ENCODE measurements around the gene TIMM50. TPM values are rescaled to one million over a fixed set of nuclear protein-coding genes. Genes with fewer than 3 reads are reported as not detected.

The TIMM50 gene
- total RNA-seq, 1 donor from 2014 or later: 39.9 TPM

DNA sequence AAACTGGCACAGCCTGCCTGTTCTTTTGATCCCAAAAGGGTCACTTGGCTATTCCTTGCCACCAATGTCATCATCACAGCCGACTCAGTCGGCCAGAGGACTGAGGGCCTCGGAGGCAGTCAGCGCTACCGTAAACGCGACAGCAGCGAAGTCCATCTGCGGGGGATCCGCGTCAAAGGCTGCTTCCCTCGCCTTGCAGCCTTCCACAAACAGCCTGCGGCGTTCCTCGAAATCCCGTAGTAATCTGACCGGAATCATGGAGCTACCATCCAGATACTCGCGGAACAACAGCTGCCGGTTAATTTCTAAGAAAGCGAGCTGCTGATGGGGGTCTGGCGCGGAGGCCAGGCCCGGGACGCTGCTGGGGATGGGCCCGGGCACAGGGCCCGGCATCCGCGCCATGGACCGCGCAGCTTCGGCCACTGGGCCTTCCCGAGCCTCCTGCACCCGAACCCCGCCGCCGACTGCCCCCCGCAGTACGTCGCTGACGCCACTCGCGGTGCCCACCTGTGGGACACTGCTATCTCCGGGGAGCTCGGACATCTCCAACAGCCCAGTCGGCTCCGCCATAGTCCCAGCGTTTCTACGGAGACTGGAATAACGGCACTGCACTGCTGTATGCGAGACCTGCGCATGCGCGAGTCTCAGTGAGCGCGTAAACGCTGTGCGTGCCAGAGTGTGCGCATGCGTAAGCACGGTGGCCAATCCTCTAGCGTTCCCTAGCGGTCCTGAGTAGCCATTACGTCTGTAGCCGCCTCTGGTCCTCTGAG, 51.8 kb downstream of the TIMM50 start, which contains the start of gene EID2B:
Gene EID2B (minus strand): TSS at position 620 of the 770 bp plus-strand sequence. CDS start 50 bp downstream, at position 570.
- H3K4me3 ChIP-seq: peak within 1 kb of the TSS; percentile 96
- Mint-ChIP-seq H3K4me3 (peak within 1 kb of the TSS; percentile 97), H3K27me3 (ENCODE audit: insufficient read depth, low read depth) (peaks cover 3% of the 10 kb centered on the region), H3K9me3 (no peaks in the 10 kb centered on the region), H3K4me1 (peaks cover 12% of the 10 kb centered on the region), H3K36me3 (peaks cover 11% of the 10 kb centered on the region), H3K27ac (peak within 1 kb of the TSS; percentile 94)
- TF ChIP-seq, protein P1, sequence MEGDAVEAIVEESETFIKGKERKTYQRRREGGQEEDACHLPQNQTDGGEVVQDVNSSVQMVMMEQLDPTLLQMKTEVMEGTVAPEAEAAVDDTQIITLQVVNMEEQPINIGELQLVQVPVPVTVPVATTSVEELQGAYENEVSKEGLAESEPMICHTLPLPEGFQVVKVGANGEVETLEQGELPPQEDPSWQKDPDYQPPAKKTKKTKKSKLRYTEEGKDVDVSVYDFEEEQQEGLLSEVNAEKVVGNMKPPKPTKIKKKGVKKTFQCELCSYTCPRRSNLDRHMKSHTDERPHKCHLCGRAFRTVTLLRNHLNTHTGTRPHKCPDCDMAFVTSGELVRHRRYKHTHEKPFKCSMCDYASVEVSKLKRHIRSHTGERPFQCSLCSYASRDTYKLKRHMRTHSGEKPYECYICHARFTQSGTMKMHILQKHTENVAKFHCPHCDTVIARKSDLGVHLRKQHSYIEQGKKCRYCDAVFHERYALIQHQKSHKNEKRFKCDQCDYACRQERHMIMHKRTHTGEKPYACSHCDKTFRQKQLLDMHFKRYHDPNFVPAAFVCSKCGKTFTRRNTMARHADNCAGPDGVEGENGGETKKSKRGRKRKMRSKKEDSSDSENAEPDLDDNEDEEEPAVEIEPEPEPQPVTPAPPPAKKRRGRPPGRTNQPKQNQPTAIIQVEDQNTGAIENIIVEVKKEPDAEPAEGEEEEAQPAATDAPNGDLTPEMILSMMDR (IDR thresholded peaks at IDR 0.05): peak; percentile 87
- TF ChIP-seq EZH2 (IDR thresholded peaks at IDR 0.05): no peak
- peaks cover 18% of the 10 kb centered on the region for H3K4me1 ChIP-seq
- H3K36me3 ChIP-seq: no peaks in the 10 kb centered on the region
- peak within 1 kb of the TSS; percentile 85 for H3K9ac ChIP-seq
- peaks cover 20% of the 10 kb centered on the region for H4K20me1 ChIP-seq (ENCODE audit: low read depth)
- no peaks in the 10 kb centered on the region for H3K27me3 ChIP-seq
- peaks cover 15% of the 10 kb centered on the region for H3F3A ChIP-seq (ENCODE audit: low read depth)
- H3K4me2 ChIP-seq: peak within 1 kb of the TSS; percentile 98
- H3K9me3 ChIP-seq (ENCODE audit: low read depth): no peaks in the 10 kb centered on the region
- peak within 1 kb of the TSS; percentile 88 for H2AFZ ChIP-seq (replicated peaks)
- DNase-seq (ENCODE audit: low spot score): peak; percentile 99
- H3K27ac ChIP-seq: no peak within 1 kb of the TSS
- peaks cover 38% of the 10 kb centered on the region for H3K79me2 ChIP-seq (ENCODE audit: low read depth)

- TF ChIP-seq EZH2phosphoT487 (IDR thresholded peaks at IDR 0.05) (no peak), EZH2 (IDR thresholded peaks at IDR 0.05) (no peak)
- TF ChIP-seq, protein P1 (IDR thresholded peaks at IDR 0.05): no peak
- no peak overlapping the region for H2AFZ ChIP-seq (replicated peaks)
- Mint-ChIP-seq H3K4me3 (peak overlapping the region; percentile 97), H3K9me3 (no peaks in the 10 kb centered on the region), H3K27me3 (ENCODE audit: insufficient read depth, low read depth) (peaks cover 3% of the 10 kb centered on the region), H3K4me1 (peaks cover 16% of the 10 kb centered on the region), H3K27ac (no peak overlapping the region), H3K36me3 (peaks cover 13% of the 10 kb centered on the region)
- no peak for DNase-seq (ENCODE audit: low spot score)
- H3K36me3 ChIP-seq: no peaks in the 10 kb centered on the region
- H3K4me1 ChIP-seq: peaks cover 18% of the 10 kb centered on the region
- H3F3A ChIP-seq (ENCODE audit: low read depth): peaks cover 15% of the 10 kb centered on the region
- no peak overlapping the region for H3K9ac ChIP-seq
- H3K79me2 ChIP-seq (ENCODE audit: low read depth): peaks cover 44% of the 10 kb centered on the region
- H3K27ac ChIP-seq: no peak overlapping the region
- H3K4me3 ChIP-seq: no peak overlapping the region
- H4K20me1 ChIP-seq (ENCODE audit: low read depth): peaks cover 26% of the 10 kb centered on the region
- H3K27me3 ChIP-seq: no peaks in the 10 kb centered on the region
- no peak overlapping the region for H3K4me2 ChIP-seq
- no peaks in the 10 kb centered on the region for H3K9me3 ChIP-seq (ENCODE audit: low read depth)
These were observed 52.4 kb downstream of the TIMM50 start for GRCh38 chr19:39533003-39533512.

- Mint-ChIP-seq H3K4me1 (peaks cover 22% of the 10 kb centered on the region), H3K36me3 (peaks cover 8% of the 10 kb centered on the region), H3K27me3 (ENCODE audit: insufficient read depth, low read depth) (peaks cover 2% of the 10 kb centered on the region), H3K9me3 (no peaks in the 10 kb centered on the region), H3K27ac (no peak overlapping the region), H3K4me3 (no peak overlapping the region)
- no peak overlapping the region for H3K4me3 ChIP-seq
- no peak for DNase-seq (ENCODE audit: low spot score)
- peaks cover 34% of the 10 kb centered on the region for H4K20me1 ChIP-seq (ENCODE audit: low read depth)
- peaks cover 52% of the 10 kb centered on the region for H3K79me2 ChIP-seq (ENCODE audit: low read depth)
- H3K4me1 ChIP-seq: peaks cover 26% of the 10 kb centered on the region
- H3K4me2 ChIP-seq: no peak overlapping the region
- H3K27ac ChIP-seq: no peak overlapping the region
- H3K27me3 ChIP-seq: no peaks in the 10 kb centered on the region
- TF ChIP-seq, protein P1 (IDR thresholded peaks at IDR 0.05): no peak
- no peak for TF ChIP-seq EZH2phosphoT487 (IDR thresholded peaks at IDR 0.05)
- no peak for TF ChIP-seq EZH2 (IDR thresholded peaks at IDR 0.05)
- H3K36me3 ChIP-seq: no peaks in the 10 kb centered on the region
- H2AFZ ChIP-seq (replicated peaks): no peak overlapping the region
- peaks cover 15% of the 10 kb centered on the region for H3F3A ChIP-seq (ENCODE audit: low read depth)
- H3K9ac ChIP-seq: no peak overlapping the region
- no peaks in the 10 kb centered on the region for H3K9me3 ChIP-seq (ENCODE audit: low read depth)
These were observed 53.2 kb downstream of the TIMM50 start for GRCh38 chr19:39533791-39534190.

Measured in neural progenitor cell (in vitro differentiated cells).